NB4 (cell line): ENCODE results near the gene ANKRD28.

Source experiments
- POLR2A ChIP-seq: IDR thresholded peaks from 2 replicates; pipeline ENCODE4 v1.6.1; 2011; ENCODE audit warnings: mild to moderate bottlenecking; ENCODE audit not compliant: insufficient read length; ENCODE audit errors: extremely low read depth
- TF ChIP-seq, protein P1 (sequence below): IDR thresholded peaks from one replicate; pipeline ENCODE4 v1.5.1; 2012; ENCODE audit warnings: low read depth, low read length

DNA sequence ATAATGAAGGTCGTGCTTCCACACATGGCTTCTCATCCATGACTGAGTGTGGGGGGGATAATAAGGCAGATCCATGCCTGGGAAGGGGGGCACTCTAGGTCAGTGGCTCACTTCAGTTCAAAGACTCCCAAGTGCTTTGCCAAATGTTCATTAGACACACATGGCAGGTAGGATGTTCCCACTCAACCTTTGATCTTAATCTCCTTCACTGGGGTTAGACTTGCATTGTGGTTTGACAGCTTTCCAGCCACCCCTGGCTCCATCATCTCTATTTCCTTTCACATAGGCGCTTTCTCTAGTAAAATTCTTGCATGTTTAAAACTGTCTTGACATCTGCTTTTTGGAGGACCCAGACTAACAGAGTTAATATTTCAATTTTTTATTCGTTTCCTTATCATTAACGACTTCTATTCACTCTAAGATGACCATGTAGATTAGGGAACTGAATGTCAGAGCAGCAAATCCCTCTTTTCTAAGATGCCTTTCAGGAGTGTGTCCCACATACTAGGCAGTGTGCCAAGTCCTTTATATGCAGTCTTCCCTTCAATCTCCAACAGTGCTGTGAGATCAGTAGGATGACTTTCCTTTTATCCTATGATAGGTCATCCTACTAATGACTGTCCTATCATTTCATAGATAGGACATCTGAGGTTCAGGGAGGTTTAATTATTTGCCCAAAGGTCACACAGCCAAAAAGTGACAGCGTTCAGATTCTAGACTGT, 138.4 kb downstream of the ANKRD28 start:
- TF ChIP-seq, protein P1, sequence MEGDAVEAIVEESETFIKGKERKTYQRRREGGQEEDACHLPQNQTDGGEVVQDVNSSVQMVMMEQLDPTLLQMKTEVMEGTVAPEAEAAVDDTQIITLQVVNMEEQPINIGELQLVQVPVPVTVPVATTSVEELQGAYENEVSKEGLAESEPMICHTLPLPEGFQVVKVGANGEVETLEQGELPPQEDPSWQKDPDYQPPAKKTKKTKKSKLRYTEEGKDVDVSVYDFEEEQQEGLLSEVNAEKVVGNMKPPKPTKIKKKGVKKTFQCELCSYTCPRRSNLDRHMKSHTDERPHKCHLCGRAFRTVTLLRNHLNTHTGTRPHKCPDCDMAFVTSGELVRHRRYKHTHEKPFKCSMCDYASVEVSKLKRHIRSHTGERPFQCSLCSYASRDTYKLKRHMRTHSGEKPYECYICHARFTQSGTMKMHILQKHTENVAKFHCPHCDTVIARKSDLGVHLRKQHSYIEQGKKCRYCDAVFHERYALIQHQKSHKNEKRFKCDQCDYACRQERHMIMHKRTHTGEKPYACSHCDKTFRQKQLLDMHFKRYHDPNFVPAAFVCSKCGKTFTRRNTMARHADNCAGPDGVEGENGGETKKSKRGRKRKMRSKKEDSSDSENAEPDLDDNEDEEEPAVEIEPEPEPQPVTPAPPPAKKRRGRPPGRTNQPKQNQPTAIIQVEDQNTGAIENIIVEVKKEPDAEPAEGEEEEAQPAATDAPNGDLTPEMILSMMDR = no peak
- no peak for TF ChIP-seq POLR2A
